ENCODE results near the gene AKT1. TPM values are rescaled to one million over a fixed set of nuclear protein-coding genes. Genes with fewer than 3 reads are reported as not detected.

AKT1 gene
- total RNA-seq, 1 donor from 2014 or later: 140 TPM

DNA sequence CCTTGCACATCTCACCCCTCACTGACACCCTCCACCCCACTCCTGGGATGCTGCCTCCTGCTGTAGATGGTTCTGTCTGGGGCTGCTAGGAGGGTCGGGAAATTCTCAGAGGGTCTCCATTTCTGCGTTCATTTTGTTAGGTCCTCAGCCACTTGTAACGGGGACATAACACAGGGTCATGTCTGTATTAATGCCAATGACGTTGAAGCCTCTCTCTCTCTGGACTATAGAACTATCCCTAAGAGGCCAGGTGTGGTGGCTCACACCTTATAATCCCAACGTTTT is 28.0 kb downstream of the AKT1 start:
- no peak for DNase-seq (ENCODE audit: low spot score)
- no peak overlapping the region for H3K4me3 Mint-ChIP-seq
- intact Hi-C loops (cut with micrococcal nuclease): loop anchor here (5.0 kb wide), 1 partner anchor 100 kb away; the partner anchor contains the start of gene CEP170B
- no peaks in the 10 kb centered on the region for H3K4me1 Mint-ChIP-seq (ENCODE audit: low read depth)
- H3K36me3 Mint-ChIP-seq (ENCODE audit: low read depth): peaks cover 14% of the 10 kb centered on the region
- H3K27ac Mint-ChIP-seq: no peak overlapping the region
- H3K27me3 Mint-ChIP-seq (ENCODE audit: insufficient read depth): no peaks in the 10 kb centered on the region
- peaks cover 5% of the 10 kb centered on the region for H3K9me3 Mint-ChIP-seq

DNA sequence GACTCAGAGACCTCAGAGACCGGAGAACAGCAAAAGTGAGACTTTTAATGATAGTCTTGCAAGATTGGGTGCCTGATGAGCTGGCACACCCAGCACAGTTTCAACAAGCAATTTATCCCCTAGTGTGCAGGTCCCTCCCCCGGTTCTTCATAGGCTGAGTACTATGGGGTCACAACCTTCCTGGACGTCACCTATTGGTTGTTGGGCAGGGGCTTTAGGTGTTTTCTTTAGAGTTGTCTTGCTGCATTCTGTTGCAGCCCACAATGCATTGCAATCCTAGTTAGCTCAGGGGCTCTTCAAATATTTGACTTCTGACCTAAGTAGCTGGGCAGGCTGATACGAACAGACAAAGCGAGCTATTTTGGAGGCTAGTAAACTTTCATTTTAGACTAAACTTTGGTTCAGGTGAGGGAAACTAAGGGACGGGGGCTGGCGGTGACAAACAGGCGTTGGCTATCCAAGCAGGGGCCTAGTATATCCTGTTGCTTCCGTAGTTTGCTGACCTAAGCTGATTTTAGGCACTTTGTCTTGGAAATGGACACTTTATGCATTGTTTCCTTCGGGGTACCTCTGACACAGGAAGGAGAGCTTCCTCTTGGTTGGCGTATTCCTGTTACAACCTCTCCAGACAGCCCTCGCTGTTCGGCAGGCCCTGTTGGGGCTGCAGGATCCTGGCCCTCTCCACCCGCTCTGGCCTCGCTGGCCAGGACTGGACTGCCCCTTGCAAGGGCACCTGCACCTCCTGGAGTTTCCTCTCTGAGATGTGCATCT is 28.5 kb downstream of the AKT1 start:
- Mint-ChIP-seq H3K36me3 (ENCODE audit: low read depth) (peaks cover 16% of the 10 kb centered on the region), H3K9me3 (peaks cover 5% of the 10 kb centered on the region), H3K4me3 (no peak overlapping the region), H3K27me3 (ENCODE audit: insufficient read depth) (no peaks in the 10 kb centered on the region), H3K27ac (no peak overlapping the region), H3K4me1 (ENCODE audit: low read depth) (no peaks in the 10 kb centered on the region)
- intact Hi-C loops (cut with micrococcal nuclease): loop anchor here (5.0 kb wide), 1 partner anchor 100 kb away; the partner anchor contains the start of gene CEP170B
- no peak for DNase-seq (ENCODE audit: low spot score)

GRCh38 chr14:104766256-104766862 is 29.2 kb downstream of the AKT1 start:
- H3K4me3 Mint-ChIP-seq: no peak overlapping the region
- no peak for DNase-seq (ENCODE audit: low spot score)
- H3K9me3 Mint-ChIP-seq: peaks cover 5% of the 10 kb centered on the region
- H3K27ac Mint-ChIP-seq: no peak overlapping the region
- no peaks in the 10 kb centered on the region for H3K4me1 Mint-ChIP-seq (ENCODE audit: low read depth)
- intact Hi-C loops (cut with micrococcal nuclease): loop anchor here (5.0 kb wide), 1 partner anchor 101 kb away; the partner anchor contains the start of gene CEP170B
- peaks cover 12% of the 10 kb centered on the region for H3K36me3 Mint-ChIP-seq (ENCODE audit: low read depth)
- no peaks in the 10 kb centered on the region for H3K27me3 Mint-ChIP-seq (ENCODE audit: insufficient read depth)

GRCh38 chr14:104765517-104765916 is 30.0 kb downstream of the AKT1 start:
- H3K9me3 Mint-ChIP-seq: no peaks in the 10 kb centered on the region
- intact Hi-C loops (cut with micrococcal nuclease): loop anchor here (5.0 kb wide), 1 partner anchor 102 kb away; the partner anchor contains the start of gene CEP170B
- no peak overlapping the region for H3K4me3 Mint-ChIP-seq
- H3K36me3 Mint-ChIP-seq (ENCODE audit: low read depth): peaks cover 6% of the 10 kb centered on the region
- H3K27me3 Mint-ChIP-seq (ENCODE audit: insufficient read depth): no peaks in the 10 kb centered on the region
- DNase-seq (ENCODE audit: low spot score): no peak
- H3K27ac Mint-ChIP-seq: no peak overlapping the region
- no peaks in the 10 kb centered on the region for H3K4me1 Mint-ChIP-seq (ENCODE audit: low read depth)

GRCh38 chr14:104758981-104759969 is 36.3 kb downstream of the AKT1 start:
- Mint-ChIP-seq H3K4me1 (ENCODE audit: low read depth) (peaks cover 13% of the 10 kb centered on the region), H3K27me3 (ENCODE audit: insufficient read depth) (no peaks in the 10 kb centered on the region), H3K4me3 (no peak overlapping the region), H3K9me3 (no peaks in the 10 kb centered on the region), H3K27ac (no peak overlapping the region), H3K36me3 (ENCODE audit: low read depth) (peaks cover 16% of the 10 kb centered on the region)
- intact Hi-C loops (cut with micrococcal nuclease): no loop called here
- no peak for DNase-seq (ENCODE audit: low spot score)

GRCh38 chr14:104757681-104758392 is 37.7 kb downstream of the AKT1 start:
- H3K4me3 Mint-ChIP-seq: no peak overlapping the region
- H3K9me3 Mint-ChIP-seq: no peaks in the 10 kb centered on the region
- intact Hi-C loops (cut with micrococcal nuclease): no loop called here
- H3K27ac Mint-ChIP-seq: no peak overlapping the region
- peaks cover 18% of the 10 kb centered on the region for H3K36me3 Mint-ChIP-seq (ENCODE audit: low read depth)
- H3K27me3 Mint-ChIP-seq (ENCODE audit: insufficient read depth): no peaks in the 10 kb centered on the region
- no peak for DNase-seq (ENCODE audit: low spot score)
- H3K4me1 Mint-ChIP-seq (ENCODE audit: low read depth): peaks cover 21% of the 10 kb centered on the region

DNA sequence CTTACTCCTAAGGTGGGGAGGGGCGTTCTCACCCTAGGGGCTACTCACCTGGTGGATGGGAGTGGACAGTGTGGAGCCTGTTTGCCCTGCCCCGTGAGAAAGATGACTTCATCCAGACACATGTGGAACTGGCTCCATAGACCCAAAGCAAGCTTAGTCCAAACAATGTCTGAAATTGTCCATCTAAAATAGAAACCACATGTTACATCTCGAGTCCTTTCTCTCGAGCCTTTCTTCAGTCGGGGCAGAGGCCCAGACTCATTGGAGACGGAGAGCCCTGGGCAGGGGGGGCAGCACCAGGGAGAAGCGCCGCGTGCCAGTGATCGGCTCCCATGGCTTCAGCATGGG is 38.3 kb downstream of the AKT1 start:
- peaks cover 17% of the 10 kb centered on the region for H3K36me3 Mint-ChIP-seq (ENCODE audit: low read depth)
- H3K27me3 Mint-ChIP-seq (ENCODE audit: insufficient read depth): no peaks in the 10 kb centered on the region
- intact Hi-C loops (cut with micrococcal nuclease): no loop called here
- peaks cover 21% of the 10 kb centered on the region for H3K4me1 Mint-ChIP-seq (ENCODE audit: low read depth)
- no peak for DNase-seq (ENCODE audit: low spot score)
- peak overlapping the region; percentile 65 for H3K27ac Mint-ChIP-seq
- no peaks in the 10 kb centered on the region for H3K9me3 Mint-ChIP-seq
- peak overlapping the region; percentile 33 for H3K4me3 Mint-ChIP-seq

GRCh38 chr14:104756477-104757237 is 38.9 kb downstream of the AKT1 start:
- DNase-seq (ENCODE audit: low spot score): no peak
- H3K9me3 Mint-ChIP-seq: no peaks in the 10 kb centered on the region
- H3K27me3 Mint-ChIP-seq (ENCODE audit: insufficient read depth): no peaks in the 10 kb centered on the region
- peak overlapping the region; percentile 33 for H3K4me3 Mint-ChIP-seq
- peaks cover 15% of the 10 kb centered on the region for H3K36me3 Mint-ChIP-seq (ENCODE audit: low read depth)
- H3K4me1 Mint-ChIP-seq (ENCODE audit: low read depth): peaks cover 21% of the 10 kb centered on the region
- intact Hi-C loops (cut with micrococcal nuclease): no loop called here
- peak overlapping the region; percentile 65 for H3K27ac Mint-ChIP-seq

DNA sequence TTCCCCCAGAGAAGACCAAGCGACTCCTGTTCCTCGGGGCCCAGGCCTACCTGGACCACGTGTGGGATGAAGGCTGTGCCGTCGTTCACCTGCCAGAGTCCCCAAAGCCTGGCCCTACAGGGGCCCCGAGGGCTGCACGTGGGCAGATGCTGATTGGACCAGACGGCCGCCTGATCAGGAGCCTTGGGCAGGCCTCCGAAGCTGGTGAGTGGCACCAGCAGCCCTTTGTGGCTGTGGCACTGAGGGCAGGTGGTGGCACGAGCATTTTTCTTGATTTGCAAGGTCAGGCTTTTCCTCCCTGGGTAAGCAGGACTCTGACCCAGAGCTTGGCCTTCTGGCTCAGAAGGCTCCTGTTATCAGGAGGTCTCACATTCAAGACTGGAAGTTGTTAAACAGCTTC is 39.9 kb downstream of the AKT1 start:
- Mint-ChIP-seq H3K27me3 (ENCODE audit: insufficient read depth) (no peaks in the 10 kb centered on the region), H3K4me1 (ENCODE audit: low read depth) (peaks cover 21% of the 10 kb centered on the region), H3K9me3 (no peaks in the 10 kb centered on the region), H3K27ac (no peak overlapping the region), H3K4me3 (no peak overlapping the region), H3K36me3 (ENCODE audit: low read depth) (peaks cover 14% of the 10 kb centered on the region)
- DNase-seq (ENCODE audit: low spot score): no peak
- intact Hi-C loops (cut with micrococcal nuclease): no loop called here

DNA sequence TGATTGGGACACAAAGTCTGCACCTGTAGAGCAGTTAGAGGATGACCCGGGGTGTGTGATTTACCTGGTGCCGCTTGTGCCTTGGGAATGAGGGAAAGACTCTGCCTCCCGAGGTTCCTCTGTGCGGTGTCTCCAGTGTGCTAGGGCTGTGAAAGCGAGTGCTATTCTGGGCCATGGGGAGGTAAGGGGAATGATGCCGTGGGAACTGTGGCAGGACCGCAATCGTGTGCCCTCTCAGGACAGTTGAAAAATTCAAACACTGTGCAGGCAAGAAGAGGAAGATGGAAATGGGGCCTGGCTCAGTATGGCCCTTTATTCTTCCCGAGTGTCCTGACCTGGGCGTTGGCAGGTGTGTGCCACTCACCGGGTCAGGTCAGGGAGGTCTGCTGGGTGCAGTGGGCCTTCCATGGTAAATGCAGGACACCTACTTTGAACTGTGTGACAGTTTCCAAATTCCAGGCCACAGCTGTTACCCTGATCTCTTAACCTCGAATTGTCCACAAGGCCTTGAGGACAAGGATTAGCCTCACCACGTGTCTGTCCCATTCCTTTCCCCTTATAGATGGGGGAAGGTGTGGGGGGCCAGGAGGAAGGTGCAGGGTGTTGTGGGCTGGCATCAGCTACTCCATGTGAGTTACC is 41.2 kb downstream of the AKT1 start:
- H3K27me3 Mint-ChIP-seq (ENCODE audit: insufficient read depth): peaks cover 2% of the 10 kb centered on the region
- no peaks in the 10 kb centered on the region for H3K9me3 Mint-ChIP-seq
- peak overlapping the region; percentile 92 for H3K4me3 Mint-ChIP-seq
- peak overlapping the region; percentile 80 for H3K27ac Mint-ChIP-seq
- H3K36me3 Mint-ChIP-seq (ENCODE audit: low read depth): peaks cover 9% of the 10 kb centered on the region
- peaks cover 21% of the 10 kb centered on the region for H3K4me1 Mint-ChIP-seq (ENCODE audit: low read depth)
- intact Hi-C loops (cut with micrococcal nuclease): no loop called here
- no peak for DNase-seq (ENCODE audit: low spot score)

GRCh38 chr14:104753528-104754212 is 41.9 kb downstream of the AKT1 start:
- H3K27ac Mint-ChIP-seq: peak overlapping the region; percentile 80
- peak overlapping the region; percentile 92 for H3K4me3 Mint-ChIP-seq
- H3K27me3 Mint-ChIP-seq (ENCODE audit: insufficient read depth): peaks cover 2% of the 10 kb centered on the region
- H3K4me1 Mint-ChIP-seq (ENCODE audit: low read depth): peaks cover 21% of the 10 kb centered on the region
- intact Hi-C loops (cut with micrococcal nuclease): loop anchor here (2.0 kb wide), 3 partner anchors 59 to 547 kb away; partner anchors contain the start of genes BRF1 and CLBA1
- peaks cover 9% of the 10 kb centered on the region for H3K36me3 Mint-ChIP-seq (ENCODE audit: low read depth)
- peak; percentile 12 for DNase-seq (ENCODE audit: low spot score)
- H3K9me3 Mint-ChIP-seq: no peaks in the 10 kb centered on the region

Measured in activated T-helper 1 cell treated with anti-CD3 and anti-CD28 coated beads, Interleukin-12 subunit alpha, Interleukin-12 subunit beta, Interleukin-2, Interleukin-4 antibody, amounts not matched to agents 30 ng/mL and 10 ng/mL and 1 ng/mL, durations not matched to agents 14 hours and 24 hours and 36 hours (primary cell).